Mucosa of descending colon (tissue), 3 donors: Measurements from ENCODE around the gene PRKCE. TPM values are rescaled to one million over a fixed set of nuclear protein-coding genes. Genes with fewer than 3 reads are reported as not detected.

Source experiments
- ATAC-seq: fragments of 200-7000 bp; cut with Tn5 transposase; one replicate; pipeline ENCODE4 v1.9.1; 2020; ENCODE audit warnings: mild to moderate bottlenecking, moderate library complexity
- DNase-seq, 3 donors: peaks; one replicate each; pipeline ENCODE4 v3.0.0-alpha.2; 2020
- H3K36me3 ChIP-seq: fragments of 200-600 bp; one replicate; pipeline ENCODE4 v1.8.0; 2021; ENCODE audit warnings: low read depth, mild to moderate bottlenecking
- H3K4me1 ChIP-seq: fragments of 200-600 bp; one replicate; pipeline ENCODE4 v1.8.0; 2021; ENCODE audit warnings: low read depth, mild to moderate bottlenecking
- H3K4me3 ChIP-seq: fragments of 200-600 bp; one replicate; pipeline ENCODE4 v1.8.0; 2021; ENCODE audit warnings: mild to moderate bottlenecking
- H3K9me3 ChIP-seq: fragments of 200-600 bp; one replicate; pipeline ENCODE4 v1.8.0; 2021; ENCODE audit warnings: mild to moderate bottlenecking
- intact Hi-C, 2 donors: fragments of 100-400 bp; cut with DNase I in 1 of 2; cut with micrococcal nuclease in 1 of 2; formaldehyde crosslinking; loops; one replicate each; pipeline versions ENCODE4 v1.11.0 to v1.11.1; 2022; cut with DNase I, micrococcal nuclease
- total RNA-seq, 3 donors: library from RNA; stranded (reverse); fragmentation: NEBNext Ultra II Directional in 2 of 3; extraction: Animal tissue kit (Norgen Biotek cat#: 25700) in 2 of 3; gene quantifications; one replicate each; pipeline versions ENCODE4 v1.2.1 to v1.2.4, GENCODE V29; 2021 to 2023
- TF ChIP-seq, protein P1 (sequence below): fragments of 200-600 bp; IDR thresholded peaks from one replicate; pipeline ENCODE4 v1.8.0; 2022; ENCODE audit warnings: antibody characterized with exemption, mild to moderate bottlenecking
- donor health status: DM: no; HTN: no; CAD: no; lungs with moderate emphysema.
- donor health status: DM: no; HTN: no; CAD: no.
- donor health status: DM: no; HTN: yes; CAD: no.

PRKCE gene
- total RNA-seq, 3 donors from 2014 or later, result 24.5 to 52.0 (median 32.7) TPM

GRCh38 chr2:45879406-45879805 lies 227.9 kb downstream of the PRKCE start:
- TF ChIP-seq, protein P1, sequence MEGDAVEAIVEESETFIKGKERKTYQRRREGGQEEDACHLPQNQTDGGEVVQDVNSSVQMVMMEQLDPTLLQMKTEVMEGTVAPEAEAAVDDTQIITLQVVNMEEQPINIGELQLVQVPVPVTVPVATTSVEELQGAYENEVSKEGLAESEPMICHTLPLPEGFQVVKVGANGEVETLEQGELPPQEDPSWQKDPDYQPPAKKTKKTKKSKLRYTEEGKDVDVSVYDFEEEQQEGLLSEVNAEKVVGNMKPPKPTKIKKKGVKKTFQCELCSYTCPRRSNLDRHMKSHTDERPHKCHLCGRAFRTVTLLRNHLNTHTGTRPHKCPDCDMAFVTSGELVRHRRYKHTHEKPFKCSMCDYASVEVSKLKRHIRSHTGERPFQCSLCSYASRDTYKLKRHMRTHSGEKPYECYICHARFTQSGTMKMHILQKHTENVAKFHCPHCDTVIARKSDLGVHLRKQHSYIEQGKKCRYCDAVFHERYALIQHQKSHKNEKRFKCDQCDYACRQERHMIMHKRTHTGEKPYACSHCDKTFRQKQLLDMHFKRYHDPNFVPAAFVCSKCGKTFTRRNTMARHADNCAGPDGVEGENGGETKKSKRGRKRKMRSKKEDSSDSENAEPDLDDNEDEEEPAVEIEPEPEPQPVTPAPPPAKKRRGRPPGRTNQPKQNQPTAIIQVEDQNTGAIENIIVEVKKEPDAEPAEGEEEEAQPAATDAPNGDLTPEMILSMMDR, result no peak
- Histone ChIP-seq H3K9me3 (peaks cover 5% of the 10 kb centered on the region), H3K4me3 (no peak overlapping the region), H3K4me1 (no peaks in the 10 kb centered on the region), H3K36me3 (no peaks in the 10 kb centered on the region)
- intact Hi-C loops, result no loop called here
- no peak for ATAC-seq
- DNase-seq, result no peak

GRCh38 chr2:45879936-45880335 lies 228.5 kb downstream of the PRKCE start:
- no peak for DNase-seq
- no peaks in the 10 kb centered on the region for H3K4me1 ChIP-seq
- no peak for ATAC-seq
- H3K36me3 ChIP-seq, result no peaks in the 10 kb centered on the region
- no peak overlapping the region for H3K4me3 ChIP-seq
- TF ChIP-seq, protein P1, result no peak
- intact Hi-C loops, result no loop called here
- peaks cover 5% of the 10 kb centered on the region for H3K9me3 ChIP-seq

DNA sequence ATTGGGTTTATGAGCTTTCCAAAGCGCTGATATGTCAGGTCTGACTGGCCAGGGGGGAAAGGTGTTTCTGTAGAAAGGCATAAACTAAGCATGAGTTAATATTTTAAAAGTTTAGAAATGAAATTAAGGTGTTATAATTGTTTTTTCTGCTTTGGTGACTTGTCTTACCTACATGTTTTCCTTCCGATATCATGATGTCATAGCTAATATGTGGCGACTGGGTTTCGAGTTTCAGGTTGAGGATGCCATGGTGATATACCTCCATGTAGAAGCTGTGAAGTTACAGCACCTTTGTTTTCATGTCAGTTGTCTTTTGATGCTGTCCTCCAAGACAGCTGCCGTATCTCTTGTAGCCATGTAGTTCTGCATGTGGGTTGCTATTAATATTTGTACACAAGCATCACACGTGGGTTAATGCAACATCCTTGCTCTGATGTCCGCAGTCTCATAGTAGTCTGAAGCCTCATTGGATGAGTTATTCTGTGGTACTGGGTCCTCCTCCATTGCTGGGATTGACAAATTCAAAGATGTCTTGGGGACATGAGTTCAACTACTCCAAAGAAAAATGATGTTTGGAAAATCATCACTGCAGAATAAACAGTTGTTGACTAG lies 230.6 kb downstream of the PRKCE start:
- TF ChIP-seq, protein P1, result no peak
- no peaks in the 10 kb centered on the region for H3K9me3 ChIP-seq
- ATAC-seq, result no peak
- H3K4me3 ChIP-seq, result no peak overlapping the region
- H3K4me1 ChIP-seq, result no peaks in the 10 kb centered on the region
- no peak for DNase-seq
- intact Hi-C loops, result no loop called here
- no peaks in the 10 kb centered on the region for H3K36me3 ChIP-seq

DNA sequence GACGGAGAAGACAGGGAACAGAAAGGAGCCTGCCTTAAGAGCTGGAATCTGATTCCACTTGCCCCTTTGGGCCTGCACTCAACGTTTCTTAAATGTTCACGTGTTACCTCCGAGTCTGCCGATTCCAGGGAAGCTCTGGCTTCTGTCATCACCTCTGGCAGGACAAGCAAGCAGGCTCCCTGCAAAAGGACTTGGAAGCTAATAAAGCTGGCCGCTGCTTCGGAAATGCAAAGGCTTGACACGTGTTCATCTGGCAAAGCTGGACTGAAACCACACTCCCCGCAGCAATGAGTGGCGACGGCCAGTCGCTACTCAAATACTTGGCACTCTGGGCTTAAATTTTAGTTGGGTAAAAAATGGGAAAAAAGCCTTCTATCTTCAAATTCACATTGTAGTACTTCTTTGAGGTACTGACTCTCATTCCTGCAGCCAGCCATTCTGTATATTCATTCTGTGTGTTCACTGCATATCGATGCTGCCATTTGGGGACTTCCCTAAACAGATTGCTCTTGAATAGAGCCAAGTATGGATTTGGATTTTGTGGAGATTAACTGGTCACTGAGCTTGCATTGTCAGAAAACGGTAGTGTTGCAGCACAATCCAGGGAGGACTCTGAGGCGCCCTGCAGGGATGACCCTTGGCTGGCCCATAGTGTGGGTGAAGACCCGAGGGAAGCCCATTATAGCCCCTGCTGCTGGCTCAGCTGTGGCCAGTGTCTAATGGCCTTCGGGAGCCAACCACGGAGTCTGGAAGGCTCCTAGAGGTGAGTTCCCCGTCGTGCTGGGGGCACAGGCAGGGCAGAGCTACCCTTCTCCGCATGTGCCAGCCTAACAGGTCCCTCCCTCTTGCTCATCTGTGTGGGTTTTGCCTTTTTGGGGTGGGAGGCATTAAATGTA lies 231.5 kb downstream of the PRKCE start:
- H3K4me3 ChIP-seq, result no peak overlapping the region
- TF ChIP-seq, protein P1, result no peak
- H3K9me3 ChIP-seq, result no peaks in the 10 kb centered on the region
- no peak for ATAC-seq
- H3K36me3 ChIP-seq, result no peaks in the 10 kb centered on the region
- no peak for DNase-seq
- H3K4me1 ChIP-seq, result peaks cover 3% of the 10 kb centered on the region
- intact Hi-C loops, result no loop called here

DNA sequence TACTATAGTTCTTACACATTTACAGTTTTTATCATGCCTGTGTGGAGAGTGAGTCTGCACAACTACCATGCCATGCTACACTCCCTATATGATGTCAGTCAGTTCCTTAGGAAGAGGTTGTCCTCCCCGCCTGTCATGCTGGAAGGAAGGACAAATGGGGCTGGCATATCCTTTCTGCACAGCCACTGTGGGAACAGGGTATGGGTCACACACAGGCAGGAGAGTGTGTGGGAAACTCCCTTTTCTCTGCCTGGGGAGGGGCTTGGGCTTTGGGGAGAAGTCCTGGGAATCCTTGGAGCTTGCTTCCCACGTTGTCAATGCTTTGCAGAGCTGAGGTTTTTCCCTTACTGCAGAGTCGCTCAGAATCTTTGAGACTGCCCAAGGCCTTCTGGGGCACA lies 232.1 kb downstream of the PRKCE start:
- H3K9me3 ChIP-seq, result no peaks in the 10 kb centered on the region
- no peak overlapping the region for H3K4me3 ChIP-seq
- no peaks in the 10 kb centered on the region for H3K36me3 ChIP-seq
- intact Hi-C loops, result no loop called here
- ATAC-seq (no peak), DNase-seq (no peak)
- TF ChIP-seq, protein P1, result no peak
- peaks cover 5% of the 10 kb centered on the region for H3K4me1 ChIP-seq
